Right cardiac atrium (tissue), 5 donors: ENCODE results near the gene EID3. TPM values are rescaled to one million over a fixed set of nuclear protein-coding genes. Genes with fewer than 3 reads are reported as not detected.
"Not testable (repeated sequence)": the region's sequence is repeated elsewhere in the genome, so short reads cannot be mapped to it uniquely, and the experiment has no call there.

Experiments
- ATAC-seq, 2 donors: fragments of 200-7000 bp; cut with Tn5 transposase; one replicate each; pipeline versions ENCODE4 v1.8.0 to v1.9.1; 2020; ENCODE audit warnings: moderate library complexity in 2 of 2, mild to moderate bottlenecking in 1 of 2
- DNase-seq, 3 donors: peaks; one replicate each; pipeline ENCODE4 v3.0.0-alpha.2; 2020
- H3K27ac ChIP-seq: one replicate; pipeline ENCODE4 v1.5.1; 2013; ENCODE audit warnings: mild to moderate bottlenecking, low read length, control low read depth, moderate library complexity
- H3K27me3 ChIP-seq: one replicate; pipeline ENCODE4 v1.6.1; 2013; ENCODE audit not compliant: control insufficient read depth, insufficient read depth
- H3K4me1 ChIP-seq: one replicate; pipeline ENCODE4 v1.6.1; 2013; ENCODE audit warnings: low read length; ENCODE audit not compliant: control insufficient read depth, insufficient read depth
- H3K4me3 ChIP-seq: one replicate; pipeline ENCODE4 v1.5.1; 2013; ENCODE audit warnings: low read length, control low read depth
- H3K9me3 ChIP-seq: one replicate; pipeline ENCODE4 v1.6.1; 2013; ENCODE audit warnings: low read length; ENCODE audit not compliant: control insufficient read depth
- WGBS: extraction: QIAGEN DNeasy Blood & Tissue Kit; methylation state at CpG from one replicate; pipeline ENCODE4 v1.1.7; 2013; 5-methylcytosine and 5-hydroxymethylcytosine counted together
- intact Hi-C, 4 donors: fragments of 100-400 bp; cut with DNase I; formaldehyde crosslinking; loops; one replicate each; pipeline versions ENCODE4 v1.11.0 to v1.14.0; 2022 to 2023
- polyA plus RNA-seq: library from polyadenylated mRNA; stranded (reverse); fragments of 200-250 nt; gene quantifications from one replicate; pipeline ENCODE4 v1.2.3, GENCODE V29; 2013
- total RNA-seq, 4 donors: library from RNA; stranded (reverse); fragmentation: NEBNext Ultra II Directional; extraction: Animal tissue kit (Norgen Biotek cat#: 25700); gene quantifications; one replicate each; pipeline ENCODE4 v1.2.1, GENCODE V29; 2021
- donor health status: healthy with polysubstance abuse.
- donor health status: DM: no; HTN: yes; CAD: no.
- donor health status: DM: no; HTN: no; CAD: no.
- donor health status: DM: no; HTN: yes; CAD: no; lungs with severe emphysema.
- donor health status: DM: yes; HTN: yes; CAD: no.

EID3 gene
- total and polyA plus RNA-seq, 5 donors = 1.2 to 2.3 (median 1.7) TPM

DNA sequence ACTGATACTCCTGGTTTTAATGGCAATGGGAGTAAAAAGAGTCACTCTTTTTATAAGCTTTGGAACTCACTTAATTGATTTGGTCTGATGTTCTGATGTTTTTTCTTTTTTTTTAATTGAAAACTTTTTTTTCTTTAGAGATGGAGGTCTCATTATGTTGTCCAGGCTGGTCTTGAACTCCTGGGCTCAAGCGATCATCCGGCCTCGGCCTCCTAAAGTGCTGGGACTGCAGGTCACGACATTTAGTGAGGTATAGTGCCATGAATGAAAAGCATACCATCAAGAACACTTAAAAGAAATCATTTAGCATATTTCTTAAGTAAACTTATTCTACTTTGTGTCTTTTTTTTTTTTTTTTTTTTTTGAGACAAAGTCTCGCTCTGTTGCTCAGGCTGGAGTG is 12.7 kb upstream of the EID3 start:
- no peak overlapping the region for H3K4me3 ChIP-seq
- no peak for ATAC-seq
- no peaks in the 10 kb centered on the region for H3K27me3 ChIP-seq
- no peak for DNase-seq
- H3K4me1 ChIP-seq = peaks cover 3% of the 10 kb centered on the region
- intact Hi-C loops = no loop called here
- no peaks in the 10 kb centered on the region for H3K9me3 ChIP-seq
- 98% methylated on average over 5 of the region's 5 CpGs for WGBS
- H3K27ac ChIP-seq = no peak overlapping the region

DNA sequence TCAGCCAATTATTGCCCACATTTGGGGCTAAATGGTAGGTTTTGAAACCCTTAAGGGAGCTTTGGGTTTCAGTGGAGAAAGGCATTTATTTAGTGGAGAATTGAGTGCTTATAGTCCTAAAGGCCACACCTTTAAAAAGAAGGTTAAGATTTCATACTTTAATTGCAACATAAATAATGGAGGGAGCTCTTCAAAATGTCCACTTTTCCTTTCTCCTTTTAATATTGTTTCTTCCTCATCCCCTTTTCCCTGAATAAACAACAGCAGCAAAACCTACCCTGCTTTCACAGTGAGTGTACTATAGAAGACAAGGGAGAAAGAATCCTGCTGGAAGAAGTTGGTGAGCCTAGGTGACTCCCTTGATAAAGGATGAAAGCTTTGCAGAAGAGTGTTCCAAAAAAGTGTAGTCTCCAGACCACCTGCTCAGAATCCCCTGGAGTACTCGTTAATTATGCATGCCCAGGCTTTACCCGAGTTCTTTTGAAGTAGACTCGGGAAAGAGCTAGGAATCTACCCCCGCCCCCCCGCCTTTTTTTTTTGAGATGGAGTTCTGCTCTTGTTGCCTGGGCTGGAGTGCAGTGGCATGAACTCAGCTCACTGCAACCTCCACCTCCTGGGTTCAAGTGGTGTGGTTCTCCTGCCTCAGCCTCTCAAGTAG is 11.5 kb upstream of the EID3 start:
- no peaks in the 10 kb centered on the region for H3K4me1 ChIP-seq
- no peaks in the 10 kb centered on the region for H3K9me3 ChIP-seq
- no peak for ATAC-seq
- 69% methylated on average over 5 of the region's 5 CpGs for WGBS
- no peak overlapping the region for H3K4me3 ChIP-seq
- DNase-seq = no peak
- intact Hi-C loops = no loop called here
- H3K27ac ChIP-seq = no peak overlapping the region
- H3K27me3 ChIP-seq = no peaks in the 10 kb centered on the region

DNA sequence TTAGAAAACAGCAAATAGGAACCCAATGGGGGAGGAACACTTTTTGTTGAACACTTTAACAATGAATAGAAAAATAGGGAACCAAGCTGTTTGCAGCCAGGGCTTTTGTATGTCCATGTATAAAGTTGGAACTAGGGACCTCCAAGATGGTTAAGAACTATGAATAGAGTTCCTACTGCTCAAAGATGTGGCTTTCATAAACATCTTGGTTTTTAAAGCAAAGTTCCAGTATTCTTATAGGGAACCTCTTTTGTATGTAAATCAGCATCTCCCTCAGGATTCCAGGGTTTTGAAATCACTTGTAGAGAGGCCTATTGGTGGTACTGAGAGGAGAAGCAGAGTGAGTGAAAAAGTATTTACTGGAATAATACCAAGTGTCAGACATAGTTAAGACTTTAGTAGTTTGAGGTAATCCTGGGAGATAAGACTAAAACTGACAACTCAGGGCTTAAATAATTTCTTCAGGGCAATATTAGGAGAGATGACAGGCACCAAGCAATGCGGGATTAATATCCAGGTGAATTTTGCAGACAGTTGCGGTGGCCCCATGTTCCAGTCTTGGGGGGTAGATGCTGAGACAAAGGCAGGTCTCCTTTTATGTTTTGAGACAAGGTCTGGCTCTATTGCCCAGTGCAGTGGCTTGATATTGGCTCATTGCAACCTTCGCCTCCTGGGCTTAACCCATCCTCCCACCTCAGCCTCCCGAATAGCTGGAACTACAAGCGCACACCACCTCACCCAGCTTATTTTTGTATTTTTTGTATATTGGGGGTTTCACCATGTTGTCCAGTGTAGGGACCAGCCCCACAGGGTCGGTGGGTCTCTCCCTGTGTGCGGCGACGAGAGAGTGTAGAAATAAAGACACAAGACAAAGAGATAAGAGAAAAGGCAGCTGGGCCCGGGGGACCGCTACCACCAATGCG is 10.4 kb upstream of the EID3 start:
- intact Hi-C loops = no loop called here
- 95% methylated on average over 12 of the region's 12 CpGs for WGBS
- no peak for ATAC-seq
- H3K4me3 ChIP-seq = no peak overlapping the region
- no peaks in the 10 kb centered on the region for H3K27me3 ChIP-seq
- no peaks in the 10 kb centered on the region for H3K4me1 ChIP-seq
- H3K9me3 ChIP-seq = no peaks in the 10 kb centered on the region
- no peak overlapping the region for H3K27ac ChIP-seq
- DNase-seq = no peak

DNA sequence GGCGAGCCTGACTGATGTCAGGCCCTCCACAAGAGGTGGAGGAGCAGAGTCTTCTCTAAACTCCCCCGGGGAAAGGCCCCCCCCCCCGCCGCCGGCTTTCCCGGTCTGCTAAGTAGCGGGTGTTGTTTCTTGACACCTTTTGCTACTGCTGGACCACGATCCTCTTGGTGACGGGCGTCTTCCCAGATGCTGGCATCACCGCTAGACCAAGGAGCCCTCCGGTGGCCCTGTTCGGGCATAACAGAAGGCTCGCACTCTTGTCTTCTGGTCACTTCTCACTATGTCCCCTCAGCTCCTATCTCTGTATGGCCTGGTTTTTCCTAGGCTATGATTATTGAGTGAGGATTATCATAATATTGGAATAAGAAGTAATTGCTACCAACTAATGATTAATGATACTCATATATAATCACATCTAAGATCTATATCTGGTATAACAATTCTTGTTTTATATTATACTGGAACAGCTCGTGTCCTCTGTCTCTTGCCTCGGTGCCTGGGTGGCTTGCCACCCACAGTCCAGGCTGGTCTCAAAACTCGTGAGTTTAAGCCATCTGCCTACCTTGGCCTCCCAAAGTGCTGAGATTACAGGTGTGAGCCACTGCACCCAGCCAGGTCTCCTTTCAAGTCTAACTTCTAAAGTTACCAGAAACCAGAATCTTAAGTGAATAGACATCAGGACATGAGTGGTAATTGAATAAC is 9.2 kb upstream of the EID3 start:
- H3K4me1 ChIP-seq, H3K27ac ChIP-seq, H3K27me3 ChIP-seq, H3K4me3 ChIP-seq, intact Hi-C loops, ATAC-seq, H3K9me3 ChIP-seq: not testable (repeated sequence)
- DNase-seq = peak; percentile 52 to 77 (median 76)
- 67% methylated on average over 16 of the region's 17 CpGs for WGBS

DNA sequence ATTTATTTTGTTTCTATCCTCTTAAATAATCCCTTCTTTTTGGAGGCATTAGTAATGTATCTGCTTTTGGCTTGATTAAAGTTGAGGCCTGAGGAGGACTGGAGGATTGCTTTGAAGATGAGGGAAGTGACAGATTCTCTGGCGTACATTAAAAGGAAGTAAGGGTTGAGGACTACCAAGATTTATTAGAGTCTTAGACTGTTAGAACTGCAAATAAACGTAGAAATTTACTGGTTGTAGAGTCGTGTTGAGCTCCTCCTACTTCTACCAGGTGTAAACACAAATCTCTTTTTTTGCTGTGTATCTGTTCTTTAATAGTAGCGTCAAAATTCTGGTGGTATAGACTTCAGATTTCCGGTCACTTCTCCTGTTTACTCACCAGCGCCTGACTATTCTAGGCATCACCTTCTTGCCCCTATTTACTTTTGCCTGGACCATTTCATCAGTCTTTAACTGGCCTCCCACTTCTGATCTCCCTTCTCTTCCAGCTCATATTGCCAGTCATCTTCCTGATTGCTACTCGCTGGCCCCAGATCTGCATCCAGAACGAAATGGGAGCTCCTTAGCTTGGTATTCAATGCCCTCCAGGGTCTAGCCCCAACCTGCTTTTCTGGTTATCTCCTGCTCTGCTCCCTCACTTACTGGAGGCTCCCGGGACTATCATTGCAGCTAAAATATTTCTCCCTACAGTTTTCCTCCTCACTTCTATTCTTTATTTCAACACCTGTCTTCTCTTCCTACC is 8.4 kb upstream of the EID3 start:
- no peaks in the 10 kb centered on the region for H3K27me3 ChIP-seq
- intact Hi-C loops = no loop called here
- H3K27ac ChIP-seq = no peak overlapping the region
- H3K4me1 ChIP-seq = no peaks in the 10 kb centered on the region
- no peak for DNase-seq
- WGBS = 76% methylated on average over 9 of the region's 9 CpGs
- H3K4me3 ChIP-seq = no peak overlapping the region
- no peaks in the 10 kb centered on the region for H3K9me3 ChIP-seq
- ATAC-seq = no peak

DNA sequence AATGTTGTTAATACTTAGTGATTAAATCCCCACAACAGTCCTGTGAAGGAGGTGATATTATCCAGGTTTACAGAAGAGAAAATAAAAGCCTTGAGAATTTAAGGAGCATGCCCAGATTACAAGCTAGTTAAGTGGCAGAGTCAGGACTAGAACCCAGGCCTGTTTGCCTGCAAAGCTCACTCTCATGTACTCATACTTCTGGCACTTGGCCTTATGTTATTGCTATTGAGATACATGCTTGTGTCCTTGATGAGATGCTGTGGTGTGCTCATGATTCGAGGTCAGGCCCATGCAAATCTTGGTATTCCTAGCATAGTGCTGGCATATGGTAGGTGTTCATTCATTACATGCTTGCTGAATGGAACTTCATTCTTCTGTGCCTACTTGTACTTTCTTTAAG is 7.6 kb upstream of the EID3 start:
- intact Hi-C loops = no loop called here
- Histone ChIP-seq H3K4me3 (no peak overlapping the region), H3K9me3 (no peaks in the 10 kb centered on the region), H3K27me3 (no peaks in the 10 kb centered on the region), H3K4me1 (no peaks in the 10 kb centered on the region), H3K27ac (no peak overlapping the region)
- DNase-seq = no peak
- ATAC-seq = no peak
- 89% methylated on average over 1 of the region's 1 CpG for WGBS

DNA sequence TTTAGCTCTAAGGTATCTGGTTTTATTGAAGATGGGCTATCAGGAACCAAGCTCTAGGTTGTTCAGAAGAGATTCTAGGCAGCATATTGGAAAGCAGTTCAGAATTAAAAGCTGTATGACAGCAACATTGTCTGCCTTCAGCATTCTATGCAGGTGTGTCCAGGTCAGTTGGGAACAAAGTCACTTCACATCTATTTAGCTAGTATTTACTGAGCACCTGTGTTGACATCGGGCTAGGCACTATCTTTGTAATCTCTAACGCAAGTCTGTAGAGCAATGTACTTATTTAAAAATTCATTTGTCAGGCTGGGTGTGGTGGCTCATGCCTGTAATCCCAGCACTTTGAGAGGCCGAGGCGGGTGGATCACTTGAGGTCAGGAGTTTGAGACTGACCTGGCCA is 6.8 kb upstream of the EID3 start:
- Histone ChIP-seq H3K9me3 (no peaks in the 10 kb centered on the region), H3K27me3 (no peaks in the 10 kb centered on the region), H3K4me3 (no peak overlapping the region), H3K27ac (no peak overlapping the region), H3K4me1 (no peaks in the 10 kb centered on the region)
- ATAC-seq = no peak
- DNase-seq = no peak
- intact Hi-C loops = no loop called here
- 96% methylated on average over 4 of the region's 4 CpGs for WGBS

DNA sequence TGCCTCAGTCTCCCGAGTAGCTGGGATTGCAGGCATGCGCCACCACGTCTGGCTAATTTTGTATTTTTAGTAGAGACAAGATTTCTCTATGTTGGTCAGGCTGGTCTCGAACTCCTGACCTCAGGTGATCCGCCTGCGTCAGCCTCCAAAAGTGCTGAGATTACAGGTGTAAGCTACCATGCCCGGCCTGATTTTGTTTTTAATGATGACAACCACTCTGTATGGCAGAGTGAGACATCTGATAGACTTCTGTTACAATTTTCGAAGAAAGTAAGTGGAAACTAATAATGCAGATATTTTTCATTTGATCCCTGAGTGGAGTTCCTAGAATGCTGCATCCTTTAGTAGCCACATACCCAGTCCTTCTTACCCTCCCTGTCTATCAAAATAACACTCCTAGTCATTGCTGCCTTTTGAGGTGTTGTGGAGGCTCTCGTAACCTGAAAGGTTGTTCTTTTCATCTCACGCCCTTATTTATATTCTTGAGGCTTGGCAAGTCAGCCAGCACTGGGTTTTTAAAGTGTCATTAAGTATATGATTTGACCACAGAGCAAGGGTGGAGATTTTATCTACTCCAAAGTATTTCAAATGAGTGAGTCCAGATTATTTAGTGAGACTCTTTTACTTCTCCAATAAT is 5.9 kb upstream of the EID3 start:
- DNase-seq = no peak
- Histone ChIP-seq H3K4me1 (no peaks in the 10 kb centered on the region), H3K27ac (no peak overlapping the region), H3K4me3 (no peak overlapping the region), H3K9me3 (no peaks in the 10 kb centered on the region), H3K27me3 (no peaks in the 10 kb centered on the region)
- intact Hi-C loops = no loop called here
- WGBS = 90% methylated on average over 10 of the region's 10 CpGs
- no peak for ATAC-seq

DNA sequence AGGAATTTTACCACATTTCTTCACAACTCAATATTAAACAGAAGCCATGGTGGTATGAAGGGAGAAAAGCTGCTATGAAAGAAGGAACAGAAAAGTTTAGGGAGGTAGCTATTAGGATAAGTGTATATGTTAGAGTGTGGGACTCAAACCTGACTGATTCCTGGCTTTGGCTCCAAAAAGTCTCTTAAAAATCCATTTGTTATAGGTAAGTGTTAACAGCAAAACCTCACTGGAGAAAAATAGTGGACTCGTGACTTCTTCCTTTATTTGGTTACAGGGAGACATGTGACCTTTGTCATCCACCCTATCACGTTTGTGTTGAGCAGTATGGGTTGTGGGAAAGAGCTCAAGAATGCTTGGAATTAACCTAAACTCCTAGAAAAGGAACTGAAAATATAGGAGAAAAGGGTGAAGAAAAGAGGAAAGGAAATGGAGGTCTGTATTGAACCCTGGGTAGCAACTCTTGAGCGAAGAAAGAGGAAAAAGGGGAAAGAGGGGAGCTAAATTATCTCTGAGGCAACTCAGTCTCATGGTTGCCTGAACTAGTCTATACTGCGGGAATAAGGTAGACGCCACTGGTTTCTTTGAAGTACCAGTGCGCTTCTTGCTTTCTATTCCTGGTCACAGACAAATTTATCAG is 3.6 kb upstream of the EID3 start:
- Histone ChIP-seq H3K4me1 (peaks cover 11% of the 10 kb centered on the region), H3K4me3 (no peak overlapping the region), H3K9me3 (no peaks in the 10 kb centered on the region), H3K27ac (no peak overlapping the region), H3K27me3 (no peaks in the 10 kb centered on the region)
- intact Hi-C loops = loop anchor here in 2 of 4 donors (5.0 kb wide), 1 partner anchor 83 kb away; the partner anchor contains the start of gene TXNRD1 (in 2 of the 2)
- DNase-seq (no peak), ATAC-seq (no peak)
- 69% methylated on average over 6 of the region's 6 CpGs for WGBS
